ENCODE measurements around the gene METTL16. TPM values are rescaled to one million over a fixed set of nuclear protein-coding genes. Genes with fewer than 3 reads are reported as not detected.
"Not testable (repeated sequence)": the region's sequence is repeated elsewhere in the genome, so short reads cannot be mapped to it uniquely, and the experiment has no call there.

METTL16 gene
- total RNA-seq, 2 experiments from 2014 or later: 26.6 to 41.5 TPM

DNA sequence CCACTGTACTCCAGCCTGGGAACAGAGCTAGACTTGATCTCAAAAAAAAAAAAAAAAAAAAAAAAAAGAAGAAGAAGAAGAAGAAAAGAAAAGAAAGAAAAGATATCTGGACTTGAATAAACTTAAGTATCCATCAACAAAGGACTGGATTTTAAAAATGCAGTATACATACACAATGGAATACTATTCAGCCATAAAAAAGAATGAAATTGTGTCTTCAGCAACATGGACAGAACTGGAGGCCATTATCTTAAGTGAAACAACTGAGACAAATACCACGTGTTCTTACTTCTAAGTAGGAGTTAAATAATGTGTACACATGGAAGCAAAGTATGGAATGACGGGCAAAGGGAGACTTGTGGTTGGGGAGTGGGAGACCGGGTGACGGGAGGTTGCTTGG is 70.8 kb downstream of the METTL16 start:
- no peak overlapping the region for H2AFZ ChIP-seq (ENCODE audit: low read length)
- no peaks in the 10 kb centered on the region for H3K4me1 ChIP-seq (ENCODE audit: insufficient read depth, low read length, poor library complexity, severe bottlenecking)
- no peak for DNase-seq (ENCODE audit: low spot score)
- H3K9me2 ChIP-seq (ENCODE audit: insufficient read depth, low read length): no peaks in the 10 kb centered on the region
- H3K27ac ChIP-seq (ENCODE audit: low read depth, low read length, poor library complexity, severe bottlenecking): no peak overlapping the region
- BruUV-seq (replicated peaks): no TSS peak
- no peaks in the 10 kb centered on the region for H3K79me2 ChIP-seq (ENCODE audit: insufficient read depth, low read depth, low read length)
- H3K9me3 ChIP-seq (ENCODE audit: low read length): peaks cover 6% of the 10 kb centered on the region; the same call in 1 of the 2 replicates
- H3K4me3 ChIP-seq (ENCODE audit: low read depth, low read length, poor library complexity, severe bottlenecking): no peak overlapping the region
- CTCF ChIA-PET (ENCODE audit: unreplicated experiment): no interaction called here
- intact Hi-C loops (cut with micrococcal nuclease; ENCODE audit: unreplicated experiment): no loop called here
- H4K20me1 ChIP-seq (ENCODE audit: insufficient read depth, low read length): no peaks in the 10 kb centered on the region
- no peak for TF ChIP-seq CTCF (conservative IDR thresholded peaks at IDR 0.05; ENCODE audit: low read length)
- no peak for TF ChIP-seq EZH2phosphoT487 (IDR thresholded peaks at IDR 0.05; ENCODE audit: borderline replicate concordance, low read depth, low read length)
- POLR2A ChIA-PET: no interaction called here
- no peak overlapping the region for H3K4me2 ChIP-seq (ENCODE audit: low read length)
- peaks cover 73% of the 10 kb centered on the region for H3K36me3 ChIP-seq (ENCODE audit: insufficient read depth, low read length)

DNA sequence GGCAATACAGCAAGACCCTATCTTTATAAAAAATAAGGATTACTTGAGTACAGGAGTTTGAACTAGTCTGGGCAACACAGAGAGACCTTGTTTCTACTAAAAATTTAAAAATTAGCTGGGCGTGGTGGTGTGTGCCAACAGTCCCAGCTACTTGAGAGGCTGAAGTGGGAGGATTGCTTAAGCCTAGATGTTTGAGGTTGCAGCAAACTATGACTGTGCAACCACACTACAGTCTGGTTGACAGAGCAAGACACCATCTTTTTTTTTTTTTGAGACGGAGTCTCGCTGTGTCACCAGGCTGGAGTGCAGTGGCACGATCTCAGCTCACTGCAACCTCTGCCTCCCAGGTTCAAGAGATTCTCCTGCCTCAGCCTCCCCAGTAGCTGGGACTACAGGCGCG is 71.7 kb downstream of the METTL16 start:
- POLR2A ChIA-PET; H2AFZ ChIP-seq (ENCODE audit: low read length); H3K9me3 ChIP-seq (ENCODE audit: low read length); H3K79me2 ChIP-seq (ENCODE audit: insufficient read depth, low read depth, low read length); H4K20me1 ChIP-seq (ENCODE audit: insufficient read depth, low read length); H3K4me3 ChIP-seq (ENCODE audit: low read depth, low read length, poor library complexity, severe bottlenecking); H3K4me2 ChIP-seq (ENCODE audit: low read length); CTCF ChIA-PET (ENCODE audit: unreplicated experiment); H3K4me1 ChIP-seq (ENCODE audit: insufficient read depth, low read length, poor library complexity, severe bottlenecking); BruUV-seq (replicated peaks); DNase-seq (ENCODE audit: low spot score); H3K27ac ChIP-seq (ENCODE audit: low read depth, low read length, poor library complexity, severe bottlenecking); H3K9me2 ChIP-seq (ENCODE audit: insufficient read depth, low read length): not testable (repeated sequence)
- H3K36me3 ChIP-seq (ENCODE audit: insufficient read depth, low read length): peaks cover 74% of the 10 kb centered on the region
- intact Hi-C loops (cut with micrococcal nuclease; ENCODE audit: unreplicated experiment): loop anchor here (10.0 kb wide), 1 partner anchor 245 kb away; no protein-coding TSS in a partner anchor

DNA sequence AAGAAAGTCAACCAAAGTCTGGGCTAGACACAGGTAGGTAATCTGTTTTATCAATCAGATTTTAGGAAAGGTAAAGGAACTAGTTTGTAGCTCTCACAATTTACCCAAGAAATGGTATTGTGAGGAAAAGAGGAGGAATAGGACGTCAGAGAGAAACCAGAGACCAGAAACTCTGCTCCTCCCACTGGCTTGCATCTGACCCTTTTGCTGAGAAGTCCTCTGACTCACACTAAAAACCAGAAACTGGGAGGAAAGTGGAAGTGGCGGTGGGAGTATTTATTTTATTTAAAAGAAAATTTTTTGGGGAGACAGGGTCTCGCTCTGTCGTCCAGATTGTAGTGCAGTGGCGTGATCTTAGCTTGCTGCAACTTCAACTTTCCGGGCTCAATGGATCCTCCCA is 72.9 kb downstream of the METTL16 start:
- Histone ChIP-seq H3K9me2 (ENCODE audit: insufficient read depth, low read length) (no peaks in the 10 kb centered on the region), H3K27ac (ENCODE audit: low read depth, low read length, poor library complexity, severe bottlenecking) (no peak overlapping the region), H4K20me1 (ENCODE audit: insufficient read depth, low read length) (no peaks in the 10 kb centered on the region), H3K9me3 (ENCODE audit: low read length) (0 out of 2 replicates have a peak, but pooled peaks cover 5% of the 10 kb centered on the region), H2AFZ (ENCODE audit: low read length) (no peak overlapping the region), H3K79me2 (ENCODE audit: insufficient read depth, low read depth, low read length) (no peaks in the 10 kb centered on the region), H3K36me3 (ENCODE audit: insufficient read depth, low read length) (peaks cover 79% of the 10 kb centered on the region), H3K4me1 (ENCODE audit: insufficient read depth, low read length, poor library complexity, severe bottlenecking) (no peaks in the 10 kb centered on the region), H3K4me3 (ENCODE audit: low read depth, low read length, poor library complexity, severe bottlenecking) (no peak overlapping the region), H3K4me2 (ENCODE audit: low read length) (no peak overlapping the region)
- intact Hi-C loops (cut with micrococcal nuclease; ENCODE audit: unreplicated experiment): loop anchor here (10.0 kb wide), 1 partner anchor 246 kb away; no protein-coding TSS in a partner anchor
- ChIA-PET POLR2A (no interaction called here), CTCF (ENCODE audit: unreplicated experiment) (no interaction called here)
- no TSS peak for BruUV-seq (replicated peaks)
- TF ChIP-seq EZH2phosphoT487 (IDR thresholded peaks at IDR 0.05; ENCODE audit: borderline replicate concordance, low read depth, low read length) (no peak), CTCF (conservative IDR thresholded peaks at IDR 0.05; ENCODE audit: low read length) (no peak)
- DNase-seq (ENCODE audit: low spot score): no peak
